ENCODE measurements around the gene NID1.
"Not testable (repeated sequence)": the region's sequence is repeated elsewhere in the genome, so short reads cannot be mapped to it uniquely, and the experiment has no call there.

NID1 gene

GRCh38 chr1:236095705-236096520, 31.0 kb upstream of the NID1 start:
- DNase-seq = no peak

GRCh38 chr1:236092899-236093298, 28.0 kb upstream of the NID1 start:
- no peak for DNase-seq

DNA sequence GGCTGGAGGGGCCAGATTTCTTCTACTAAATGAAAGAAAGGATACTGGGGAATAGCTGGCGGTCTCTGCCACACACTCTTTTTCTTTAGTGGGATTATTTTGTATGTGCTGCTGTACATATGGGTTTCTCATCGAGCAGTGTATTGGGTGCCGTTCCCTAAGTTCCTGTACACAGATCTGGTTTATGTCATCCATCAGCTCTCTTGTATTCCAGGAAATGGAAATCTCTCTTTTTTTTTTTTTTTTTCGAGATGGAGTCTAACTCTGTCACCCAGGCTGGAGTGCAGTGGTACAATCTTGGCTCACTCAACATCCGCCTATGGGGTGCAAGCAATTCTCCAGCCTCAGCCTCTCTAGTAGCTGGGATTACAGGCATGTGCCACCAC, 27.0 kb upstream of the NID1 start:
- DNase-seq = no peak

DNA sequence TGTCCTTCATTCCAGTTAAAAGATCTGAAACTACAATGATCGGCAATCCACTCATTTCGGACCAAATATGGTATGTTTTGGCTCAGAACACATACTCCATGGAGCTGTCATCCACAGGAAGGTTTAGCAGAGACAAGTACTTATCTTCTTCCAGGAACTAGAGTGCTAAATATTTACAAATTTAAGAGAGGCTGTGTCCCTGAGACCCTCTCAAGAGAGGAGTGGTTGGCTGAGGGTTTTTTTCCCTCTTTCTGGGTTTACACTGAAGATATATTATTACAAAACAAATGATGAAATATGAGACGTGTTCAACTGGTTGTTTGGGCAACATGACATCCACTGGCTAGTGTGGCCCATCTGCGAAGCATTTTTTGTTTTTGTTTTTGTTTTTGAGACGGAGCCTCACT, 25.9 kb upstream of the NID1 start:
- no peak for DNase-seq

DNA sequence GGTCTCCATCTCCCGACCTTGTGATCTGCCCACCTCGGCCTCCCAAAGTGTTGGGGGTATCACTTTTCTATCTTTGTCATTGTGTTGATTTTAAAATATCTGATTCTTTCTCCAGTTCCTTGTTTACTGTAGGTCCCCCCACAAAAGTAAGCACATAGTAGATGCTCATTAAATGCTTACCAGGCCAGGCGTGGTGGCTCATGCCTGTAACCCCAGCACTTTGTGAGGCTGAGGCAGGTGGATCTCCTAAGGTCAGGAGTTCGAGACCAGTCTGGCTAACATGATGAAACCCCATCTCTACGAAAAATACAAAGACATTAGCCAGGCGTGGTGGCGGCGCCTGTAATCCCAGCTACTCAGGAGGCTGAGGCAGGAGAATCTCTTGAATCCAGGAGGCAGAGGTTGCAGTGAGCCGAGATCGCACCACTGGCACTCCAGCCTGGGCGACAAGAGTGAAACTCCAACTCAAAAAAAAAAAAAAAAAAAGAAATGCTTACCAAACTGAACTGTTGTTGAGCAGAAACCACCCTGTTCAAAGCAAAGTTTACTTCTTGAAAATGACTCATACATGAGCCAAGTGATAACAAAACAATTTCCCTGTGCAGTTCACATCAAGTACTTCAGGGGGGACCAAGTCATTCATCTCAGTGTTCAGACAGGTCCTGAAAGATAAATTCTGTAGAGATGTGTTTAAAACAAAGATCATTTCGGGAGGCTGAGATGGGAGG, 24.3 kb upstream of the NID1 start:
- peak in 2 of 3 donors; percentile 39 to 42 for DNase-seq

DNA sequence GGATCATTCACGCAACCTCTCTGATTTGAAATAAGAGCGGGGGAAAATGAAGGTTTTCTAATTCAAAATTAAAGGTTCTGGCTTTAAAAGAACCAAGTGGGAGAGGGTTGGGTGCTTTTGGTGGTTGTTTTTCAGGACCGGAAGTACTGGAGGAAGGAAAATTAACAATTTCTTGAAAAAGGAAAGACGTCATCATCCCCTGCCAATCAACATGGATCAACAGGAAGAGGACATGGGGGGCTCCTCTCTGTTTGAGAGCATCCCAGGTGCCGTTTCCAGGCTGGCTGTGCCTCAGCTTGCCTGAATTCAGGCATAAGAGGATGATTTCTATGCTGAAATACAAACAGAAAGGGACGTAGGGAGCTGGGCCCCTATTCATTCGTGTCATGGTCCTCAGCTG, 21.6 kb upstream of the NID1 start:
- no peak for DNase-seq

DNA sequence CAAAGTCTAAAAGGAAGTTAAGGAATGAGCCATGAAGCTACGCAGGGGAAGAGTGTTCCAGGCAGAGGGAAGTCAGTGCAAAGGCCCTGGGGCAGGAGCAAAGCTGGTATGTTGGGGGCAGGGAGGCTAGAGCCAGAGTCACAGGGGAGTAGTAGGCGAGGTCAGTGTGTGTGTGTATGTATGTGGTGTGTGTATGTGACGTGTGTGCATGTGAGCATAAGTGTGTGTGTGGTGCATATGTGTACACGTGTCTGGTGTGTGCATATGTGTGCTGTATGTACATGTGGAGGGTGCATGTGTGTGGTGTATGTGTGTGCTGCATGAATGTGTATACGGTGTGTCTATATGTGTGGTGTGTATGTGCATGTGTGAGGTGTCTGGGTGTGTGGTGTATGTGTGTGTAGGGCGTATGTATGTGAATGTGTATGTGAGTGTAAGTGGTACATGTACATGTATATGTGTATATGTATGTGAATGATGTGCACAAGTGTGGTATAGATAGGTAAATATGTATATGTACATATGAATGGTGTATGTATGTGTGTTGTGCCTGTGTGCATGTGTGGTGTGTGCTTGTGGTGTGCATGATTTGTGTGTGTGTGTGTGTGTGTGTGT, 20.8 kb upstream of the NID1 start:
- no peak for DNase-seq

GRCh38 chr1:236084386-236084730, 19.5 kb upstream of the NID1 start:
- no peak for DNase-seq

GRCh38 chr1:236083650-236084385, 18.9 kb upstream of the NID1 start:
- no peak for DNase-seq

GRCh38 chr1:236082526-236082925, 17.6 kb upstream of the NID1 start:
- no peak for DNase-seq

DNA sequence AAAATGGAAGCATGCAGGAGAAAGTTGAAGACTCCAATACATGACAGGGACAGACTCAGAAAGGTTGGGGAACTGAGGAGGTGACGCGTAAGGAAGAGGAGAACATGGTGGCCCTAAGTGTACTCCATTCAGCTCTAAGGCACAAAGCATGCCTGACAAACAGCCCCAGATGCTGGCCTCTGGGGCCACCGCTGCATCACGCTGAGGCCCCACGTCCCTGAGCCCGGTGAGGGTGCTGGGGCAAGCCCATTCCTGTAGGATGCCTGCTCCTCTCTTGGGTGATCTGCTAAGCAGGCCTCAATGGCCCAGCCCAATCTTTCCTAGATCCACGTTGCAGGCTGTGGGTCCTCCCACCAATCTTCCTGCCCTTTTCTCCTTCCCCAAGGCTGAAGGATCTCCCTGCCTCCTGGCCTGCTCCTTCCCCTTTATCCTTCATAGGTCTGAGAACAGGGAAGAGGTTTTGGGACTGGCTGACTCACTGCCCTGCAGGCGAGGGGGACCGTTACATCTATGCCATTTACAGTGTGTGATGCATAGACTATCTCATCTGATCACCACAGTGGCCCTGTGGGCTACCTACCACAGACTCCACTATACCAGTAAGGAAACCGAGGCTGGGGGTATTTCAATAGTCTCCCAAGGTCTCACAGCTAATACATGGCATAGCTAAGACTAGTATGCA, 16.8 kb upstream of the NID1 start:
- peak in 2 of 3 donors; percentile 31 to 42 for DNase-seq

DNA sequence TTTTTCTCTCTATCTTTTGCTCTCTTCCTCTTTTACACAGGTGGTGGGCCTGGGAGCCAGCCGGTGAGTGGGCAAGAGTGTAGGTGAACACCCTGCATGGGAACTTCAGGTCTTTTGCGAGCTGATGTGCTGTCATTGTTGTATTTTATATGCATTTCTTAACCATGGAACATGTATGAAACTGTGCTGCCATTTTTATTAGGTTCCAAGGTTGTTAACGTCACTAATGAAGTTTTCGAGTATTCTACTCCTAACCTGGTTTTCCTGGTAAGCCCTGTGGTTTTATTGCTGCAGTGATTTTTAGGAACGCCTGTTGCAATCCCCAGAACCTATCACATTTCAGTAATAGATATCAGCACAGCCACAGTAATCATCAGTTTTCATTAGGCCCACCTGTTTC, 14.8 kb upstream of the NID1 start:
- DNase-seq = no peak

DNA sequence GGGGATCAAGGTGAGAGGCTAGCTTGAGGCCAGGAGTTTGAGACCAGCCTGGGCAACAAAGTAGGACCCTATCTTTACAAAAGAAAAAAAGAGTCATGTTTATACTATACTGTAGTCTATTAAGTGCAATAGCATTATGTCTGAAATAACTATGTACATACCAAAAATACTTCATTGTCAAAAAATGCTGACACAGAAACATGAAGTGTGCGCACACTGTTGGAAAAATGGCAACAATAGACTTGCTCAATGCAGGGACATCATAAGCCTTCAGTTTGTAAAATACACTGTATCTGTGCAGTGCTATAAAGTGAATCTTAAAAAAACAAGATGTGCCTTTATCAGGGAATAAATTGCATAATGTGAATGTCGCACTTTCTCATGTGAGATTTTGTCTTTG, 14.1 kb upstream of the NID1 start:
- DNase-seq = no peak

DNA sequence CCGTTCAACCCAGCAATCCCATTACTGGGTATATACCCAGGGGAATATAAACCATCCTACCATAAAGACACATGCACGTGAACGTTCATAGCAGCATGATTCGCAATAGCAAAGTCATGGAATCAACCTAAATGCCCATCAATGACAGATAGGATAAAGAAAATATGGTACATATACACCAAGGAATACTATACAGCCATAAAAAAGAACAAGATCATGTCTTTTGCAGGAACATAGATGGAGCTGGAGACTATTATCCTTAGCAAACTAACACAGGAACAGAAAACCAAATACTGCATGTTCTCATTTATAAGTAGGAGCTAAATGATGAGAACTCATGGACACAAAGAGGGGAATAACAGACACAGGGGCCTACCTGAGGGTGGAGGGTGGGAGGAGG, 13.2 kb upstream of the NID1 start:
- DNase-seq = not testable (repeated sequence)

- DNase-seq = no peak
Measured at GRCh38 chr1:236075848-236076247, 11.0 kb upstream of the NID1 start.

- DNase-seq = no peak
Measured at GRCh38 chr1:236073307-236073897, 8.5 kb upstream of the NID1 start.

GRCh38 chr1:236072001-236072400, 7.1 kb upstream of the NID1 start:
- DNase-seq = no peak

DNA sequence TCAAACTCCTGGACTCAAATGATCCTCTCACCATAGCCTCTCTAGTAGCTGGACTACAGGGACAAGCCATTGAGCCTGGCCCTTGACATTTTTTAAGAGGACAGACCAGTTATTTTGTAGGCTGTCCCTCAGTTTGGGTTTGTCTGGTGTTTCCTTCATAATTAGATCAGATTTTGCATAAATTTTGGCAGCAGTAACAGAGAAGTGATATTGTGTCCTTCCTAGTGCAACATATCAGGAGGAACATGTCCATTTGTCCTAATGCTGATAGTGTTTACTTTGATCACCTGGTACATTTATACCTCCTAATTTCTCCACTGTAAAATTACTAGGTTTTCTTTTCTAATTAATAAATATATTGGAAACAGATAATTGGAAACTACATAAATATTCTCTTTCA, 5.9 kb upstream of the NID1 start:
- DNase-seq = no peak

GRCh38 chr1:236069796-236070195, 4.9 kb upstream of the NID1 start:
- no peak for DNase-seq

- no peak for DNase-seq
Measured at GRCh38 chr1:236067854-236068454, 3.1 kb upstream of the NID1 start.

GRCh38 chr1:236066828-236067386, 2.0 kb upstream of the NID1 start:
- DNase-seq = peak; percentile 95 to 96 (median 96)

- no peak for DNase-seq
Measured at GRCh38 chr1:236066054-236066453, 1.2 kb upstream of the NID1 start.

Data from suppressor macrophage treated with lipopolysaccharide for 1 hour (primary cell).